ENCODE results near the gene PITPNC1. TPM values are rescaled to one million over a fixed set of nuclear protein-coding genes. Genes with fewer than 3 reads are reported as not detected.

Gene PITPNC1
- total and polyA plus RNA-seq, 2 experiments from 2014 or later, result 5.8 to 7.3 TPM

GRCh38 chr17:67448449-67448848 is 71.4 kb downstream of the PITPNC1 start:
- Histone ChIP-seq H4K20me1 (ENCODE audit: insufficient read depth) (no peaks in the 10 kb centered on the region), H3K4me2 (ENCODE audit: unreplicated experiment) (no peak overlapping the region), H3F3A (ENCODE audit: insufficient read depth) (no peaks in the 10 kb centered on the region), H3K4me1 (ENCODE audit: insufficient read depth) (peaks cover 6% of the 10 kb centered on the region; the same call in 1 of the 2 replicates), H3K79me2 (ENCODE audit: insufficient read depth) (peaks cover 83% of the 10 kb centered on the region), H2AFZ (no peak overlapping the region), H3K9me2 (ENCODE audit: insufficient read depth) (no peaks in the 10 kb centered on the region), H3K27me3 (replicated peaks; ENCODE audit: insufficient read depth) (no peaks in the 10 kb centered on the region), H3K9ac (no peak overlapping the region), H3K36me3 (ENCODE audit: low read depth) (no peaks in the 10 kb centered on the region), H3K27ac (no peak overlapping the region), H3K4me3 (no peak overlapping the region), H3K9me3 (ENCODE audit: low read depth) (no peaks in the 10 kb centered on the region)
- in situ Hi-C loops (cut with MboI), result no loop called here
- WGBS, 2 experiments (ENCODE audit: low coverage in 1 of 2, low lambda C conversion rate in 2 of 2, missing lambda C conversion rate in 2 of 2), result 93 to 95% methylated on average over 7 of the region's 7 CpGs
- TF ChIP-seq EZH2 (IDR thresholded peaks at IDR 0.05; ENCODE audit: insufficient read depth, poor library complexity, severe bottlenecking), result no peak
- no peak for TF ChIP-seq EZH2phosphoT487 (IDR thresholded peaks at IDR 0.05; ENCODE audit: insufficient read depth, low read depth)
- no peak for DNase-seq

DNA sequence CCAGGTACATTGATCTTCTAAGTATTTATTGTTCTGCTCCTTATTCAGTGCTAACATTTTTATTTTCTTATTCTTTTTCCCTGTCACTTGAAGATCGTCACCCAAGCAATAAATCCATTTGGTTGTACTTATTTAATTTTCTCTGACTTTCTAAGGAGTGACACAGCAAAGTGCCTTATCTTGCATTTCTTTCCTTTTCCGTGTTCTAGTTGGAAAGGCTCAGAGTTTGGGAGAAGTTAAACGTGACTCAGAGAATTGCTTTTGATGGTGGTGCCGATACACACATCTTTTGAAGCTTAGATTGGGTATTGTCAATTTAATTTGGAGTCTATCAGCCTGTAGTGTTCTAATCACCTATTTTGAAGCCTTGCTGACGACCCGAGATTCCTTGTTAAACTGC is 72.0 kb downstream of the PITPNC1 start:
- Histone ChIP-seq H3K36me3 (ENCODE audit: low read depth) (no peaks in the 10 kb centered on the region), H2AFZ (no peak overlapping the region), H3K4me3 (no peak overlapping the region), H3K4me2 (ENCODE audit: unreplicated experiment) (no peak overlapping the region), H3K27me3 (replicated peaks; ENCODE audit: insufficient read depth) (no peaks in the 10 kb centered on the region), H3K27ac (no peak overlapping the region), H3K79me2 (ENCODE audit: insufficient read depth) (peaks cover 80% of the 10 kb centered on the region), H4K20me1 (ENCODE audit: insufficient read depth) (no peaks in the 10 kb centered on the region), H3K9me2 (ENCODE audit: insufficient read depth) (no peaks in the 10 kb centered on the region), H3K9ac (no peak overlapping the region), H3K4me1 (ENCODE audit: insufficient read depth) (peaks cover 2% of the 10 kb centered on the region; the same call in 1 of the 2 replicates), H3K9me3 (ENCODE audit: low read depth) (no peaks in the 10 kb centered on the region), H3F3A (ENCODE audit: insufficient read depth) (no peaks in the 10 kb centered on the region)
- 82 to 85% methylated on average over 6 of the region's 6 CpGs for WGBS, 2 experiments (ENCODE audit: low coverage in 1 of 2, low lambda C conversion rate in 2 of 2, missing lambda C conversion rate in 2 of 2)
- DNase-seq, result no peak
- no peak for TF ChIP-seq EZH2 (IDR thresholded peaks at IDR 0.05; ENCODE audit: insufficient read depth, poor library complexity, severe bottlenecking)
- TF ChIP-seq EZH2phosphoT487 (IDR thresholded peaks at IDR 0.05; ENCODE audit: insufficient read depth, low read depth), result no peak
- in situ Hi-C loops (cut with MboI), result no loop called here

- no peak overlapping the region for H3K27ac ChIP-seq
- H3K36me3 ChIP-seq (ENCODE audit: low read depth), result no peaks in the 10 kb centered on the region
- no peaks in the 10 kb centered on the region for H3K4me1 ChIP-seq (ENCODE audit: insufficient read depth)
- no peak overlapping the region for H3K9ac ChIP-seq
- H3K4me2 ChIP-seq (ENCODE audit: unreplicated experiment), result no peak overlapping the region
- in situ Hi-C loops (cut with MboI), result no loop called here
- TF ChIP-seq EZH2phosphoT487 (IDR thresholded peaks at IDR 0.05; ENCODE audit: insufficient read depth, low read depth) (no peak), EZH2 (IDR thresholded peaks at IDR 0.05; ENCODE audit: insufficient read depth, poor library complexity, severe bottlenecking) (no peak)
- H3K9me2 ChIP-seq (ENCODE audit: insufficient read depth), result no peaks in the 10 kb centered on the region
- no peaks in the 10 kb centered on the region for H4K20me1 ChIP-seq (ENCODE audit: insufficient read depth)
- H3K79me2 ChIP-seq (ENCODE audit: insufficient read depth), result peaks cover 77% of the 10 kb centered on the region
- no peak overlapping the region for H3K4me3 ChIP-seq
- no peaks in the 10 kb centered on the region for H3F3A ChIP-seq (ENCODE audit: insufficient read depth)
- WGBS, 2 experiments (ENCODE audit: low coverage in 1 of 2, low lambda C conversion rate in 2 of 2, missing lambda C conversion rate in 2 of 2), result 92 to 96% methylated on average over 16 of the region's 16 CpGs
- no peaks in the 10 kb centered on the region for H3K27me3 ChIP-seq (replicated peaks; ENCODE audit: insufficient read depth)
- no peak overlapping the region for H2AFZ ChIP-seq
- no peaks in the 10 kb centered on the region for H3K9me3 ChIP-seq (ENCODE audit: low read depth)
- DNase-seq, result no peak
These were observed 73.0 kb downstream of the PITPNC1 start for GRCh38 chr17:67449845-67450755.

GRCh38 chr17:67452681-67453554 is 75.8 kb downstream of the PITPNC1 start:
- no peak overlapping the region for H2AFZ ChIP-seq
- no peak overlapping the region for H3K9ac ChIP-seq
- H3K4me2 ChIP-seq (ENCODE audit: unreplicated experiment), result no peak overlapping the region
- H3K27me3 ChIP-seq (replicated peaks; ENCODE audit: insufficient read depth), result no peaks in the 10 kb centered on the region
- H4K20me1 ChIP-seq (ENCODE audit: insufficient read depth), result no peaks in the 10 kb centered on the region
- H3K4me3 ChIP-seq, result no peak overlapping the region
- H3K36me3 ChIP-seq (ENCODE audit: low read depth), result no peaks in the 10 kb centered on the region
- no peaks in the 10 kb centered on the region for H3K9me3 ChIP-seq (ENCODE audit: low read depth)
- in situ Hi-C loops (cut with MboI), result no loop called here
- no peak for DNase-seq
- TF ChIP-seq EZH2phosphoT487 (IDR thresholded peaks at IDR 0.05; ENCODE audit: insufficient read depth, low read depth) (no peak), EZH2 (IDR thresholded peaks at IDR 0.05; ENCODE audit: insufficient read depth, poor library complexity, severe bottlenecking) (no peak)
- no peaks in the 10 kb centered on the region for H3K9me2 ChIP-seq (ENCODE audit: insufficient read depth)
- 96% methylated on average over 10 of the region's 10 CpGs for WGBS, 2 experiments (ENCODE audit: low coverage in 1 of 2, low lambda C conversion rate in 2 of 2, missing lambda C conversion rate in 2 of 2)
- no peaks in the 10 kb centered on the region for H3F3A ChIP-seq (ENCODE audit: insufficient read depth)
- H3K4me1 ChIP-seq (ENCODE audit: insufficient read depth), result no peaks in the 10 kb centered on the region
- no peak overlapping the region for H3K27ac ChIP-seq
- H3K79me2 ChIP-seq (ENCODE audit: insufficient read depth), result peaks cover 80% of the 10 kb centered on the region

Data from GM23248 (cell line).